ENCODE measurements around the gene OTX2.

The OTX2 gene

GRCh38 chr14:56759094-56759493 lies 51.2 kb downstream of the OTX2 start:
- Histone ChIP-seq H3K27ac (ENCODE audit: low read length) (no peak overlapping the region), H3F3A (ENCODE audit: insufficient read depth, low read length) (no peaks in the 10 kb centered on the region), H3K9ac (ENCODE audit: low read length) (no peak overlapping the region), H3K9me2 (replicated peaks; ENCODE audit: insufficient read depth, low read length) (no peaks in the 10 kb centered on the region), H3K36me3 (replicated peaks; ENCODE audit: insufficient read depth, low read length) (no peaks in the 10 kb centered on the region), H3K9me3 (replicated peaks; ENCODE audit: insufficient read depth, low read length) (no peaks in the 10 kb centered on the region), H3K4me3 (ENCODE audit: low read length) (no peak overlapping the region), H3K4me1 (ENCODE audit: low read length) (no peaks in the 10 kb centered on the region), H2AFZ (ENCODE audit: low read length) (no peak overlapping the region), H3K27me3 (replicated peaks; ENCODE audit: insufficient read depth, low read length) (no peaks in the 10 kb centered on the region), H3K4me2 (ENCODE audit: low read depth, low read length) (no peak overlapping the region), H4K20me1 (ENCODE audit: insufficient read depth, low read length) (no peaks in the 10 kb centered on the region), H3K79me2 (ENCODE audit: low read length) (no peaks in the 10 kb centered on the region)
- no peak for TF ChIP-seq EZH2phosphoT487 (IDR thresholded peaks at IDR 0.05; ENCODE audit: low read length)
- TF ChIP-seq CTCF (IDR thresholded peaks at IDR 0.05; ENCODE audit: low read length) = no peak
- TF ChIP-seq EZH2 (optimal IDR thresholded peaks at IDR 0.05; ENCODE audit: low read depth, low read length) = no peak
- DNase-seq = no peak

- no peaks in the 10 kb centered on the region for H3K9me2 ChIP-seq (replicated peaks; ENCODE audit: insufficient read depth, low read length)
- H2AFZ ChIP-seq (ENCODE audit: low read length) = no peak overlapping the region
- no peak overlapping the region for H3K4me3 ChIP-seq (ENCODE audit: low read length)
- no peak for DNase-seq
- H3K79me2 ChIP-seq (ENCODE audit: low read length) = no peaks in the 10 kb centered on the region
- no peaks in the 10 kb centered on the region for H3K9me3 ChIP-seq (replicated peaks; ENCODE audit: insufficient read depth, low read length)
- H3K4me2 ChIP-seq (ENCODE audit: low read depth, low read length) = no peak overlapping the region
- no peaks in the 10 kb centered on the region for H3K27me3 ChIP-seq (replicated peaks; ENCODE audit: insufficient read depth, low read length)
- H3F3A ChIP-seq (ENCODE audit: insufficient read depth, low read length) = no peaks in the 10 kb centered on the region
- no peaks in the 10 kb centered on the region for H3K4me1 ChIP-seq (ENCODE audit: low read length)
- no peak overlapping the region for H3K9ac ChIP-seq (ENCODE audit: low read length)
- H3K36me3 ChIP-seq (replicated peaks; ENCODE audit: insufficient read depth, low read length) = no peaks in the 10 kb centered on the region
- H3K27ac ChIP-seq (ENCODE audit: low read length) = no peak overlapping the region
- H4K20me1 ChIP-seq (ENCODE audit: insufficient read depth, low read length) = no peaks in the 10 kb centered on the region
- no peak for TF ChIP-seq EZH2phosphoT487 (IDR thresholded peaks at IDR 0.05; ENCODE audit: low read length)
Measured at GRCh38 chr14:56754921-56755320, 55.4 kb downstream of the OTX2 start.

GRCh38 chr14:56753396-56753795 lies 56.9 kb downstream of the OTX2 start:
- DNase-seq = no peak
- Histone ChIP-seq H3K27me3 (replicated peaks; ENCODE audit: insufficient read depth, low read length) (no peaks in the 10 kb centered on the region), H4K20me1 (ENCODE audit: insufficient read depth, low read length) (no peaks in the 10 kb centered on the region), H3K9ac (ENCODE audit: low read length) (no peak overlapping the region), H3K27ac (ENCODE audit: low read length) (no peak overlapping the region), H3K9me3 (replicated peaks; ENCODE audit: insufficient read depth, low read length) (no peaks in the 10 kb centered on the region), H3K4me1 (ENCODE audit: low read length) (no peaks in the 10 kb centered on the region), H3K4me2 (ENCODE audit: low read depth, low read length) (no peak overlapping the region), H3K4me3 (ENCODE audit: low read length) (no peak overlapping the region), H3K79me2 (ENCODE audit: low read length) (no peaks in the 10 kb centered on the region), H3K9me2 (replicated peaks; ENCODE audit: insufficient read depth, low read length) (no peaks in the 10 kb centered on the region), H3K36me3 (replicated peaks; ENCODE audit: insufficient read depth, low read length) (no peaks in the 10 kb centered on the region), H3F3A (ENCODE audit: insufficient read depth, low read length) (no peaks in the 10 kb centered on the region), H2AFZ (ENCODE audit: low read length) (no peak overlapping the region)
- TF ChIP-seq EZH2phosphoT487 (IDR thresholded peaks at IDR 0.05; ENCODE audit: low read length) (no peak), CTCF (IDR thresholded peaks at IDR 0.05; ENCODE audit: low read length) (no peak), EZH2 (optimal IDR thresholded peaks at IDR 0.05; ENCODE audit: low read depth, low read length) (no peak)

GRCh38 chr14:56752428-56752827 lies 57.9 kb downstream of the OTX2 start:
- H3K36me3 ChIP-seq (replicated peaks; ENCODE audit: insufficient read depth, low read length) = no peaks in the 10 kb centered on the region
- no peaks in the 10 kb centered on the region for H3K79me2 ChIP-seq (ENCODE audit: low read length)
- no peak overlapping the region for H3K27ac ChIP-seq (ENCODE audit: low read length)
- H4K20me1 ChIP-seq (ENCODE audit: insufficient read depth, low read length) = no peaks in the 10 kb centered on the region
- H3K4me3 ChIP-seq (ENCODE audit: low read length) = no peak overlapping the region
- H3K4me1 ChIP-seq (ENCODE audit: low read length) = no peaks in the 10 kb centered on the region
- no peaks in the 10 kb centered on the region for H3K9me3 ChIP-seq (replicated peaks; ENCODE audit: insufficient read depth, low read length)
- no peaks in the 10 kb centered on the region for H3F3A ChIP-seq (ENCODE audit: insufficient read depth, low read length)
- no peak overlapping the region for H2AFZ ChIP-seq (ENCODE audit: low read length)
- no peak for TF ChIP-seq EZH2 (optimal IDR thresholded peaks at IDR 0.05; ENCODE audit: low read depth, low read length)
- no peak for TF ChIP-seq CTCF (IDR thresholded peaks at IDR 0.05; ENCODE audit: low read length)
- no peak for TF ChIP-seq EZH2phosphoT487 (IDR thresholded peaks at IDR 0.05; ENCODE audit: low read length)
- no peak overlapping the region for H3K4me2 ChIP-seq (ENCODE audit: low read depth, low read length)
- DNase-seq = no peak
- no peaks in the 10 kb centered on the region for H3K27me3 ChIP-seq (replicated peaks; ENCODE audit: insufficient read depth, low read length)
- no peaks in the 10 kb centered on the region for H3K9me2 ChIP-seq (replicated peaks; ENCODE audit: insufficient read depth, low read length)
- no peak overlapping the region for H3K9ac ChIP-seq (ENCODE audit: low read length)

Measured in MM.1S (cell line).